ENCODE measurements around the gene ZBTB49.

DNA sequence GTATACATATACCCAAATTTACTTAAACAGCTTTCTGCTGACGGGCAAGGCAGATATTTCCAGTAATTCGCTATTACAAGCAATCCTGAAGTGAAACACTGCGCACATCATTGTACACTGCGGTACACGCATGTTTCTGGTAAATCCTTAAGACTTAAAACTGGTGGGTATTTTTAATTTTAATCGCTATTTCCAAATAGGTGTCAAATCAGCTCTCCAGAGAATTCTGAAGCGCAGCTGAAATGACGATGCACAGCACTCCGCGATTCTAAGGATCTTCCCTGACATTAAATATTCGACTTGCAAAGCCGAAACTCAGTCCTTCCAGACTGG, 42.4 kb upstream of the ZBTB49 start:
- TF ChIP-seq, protein P1, sequence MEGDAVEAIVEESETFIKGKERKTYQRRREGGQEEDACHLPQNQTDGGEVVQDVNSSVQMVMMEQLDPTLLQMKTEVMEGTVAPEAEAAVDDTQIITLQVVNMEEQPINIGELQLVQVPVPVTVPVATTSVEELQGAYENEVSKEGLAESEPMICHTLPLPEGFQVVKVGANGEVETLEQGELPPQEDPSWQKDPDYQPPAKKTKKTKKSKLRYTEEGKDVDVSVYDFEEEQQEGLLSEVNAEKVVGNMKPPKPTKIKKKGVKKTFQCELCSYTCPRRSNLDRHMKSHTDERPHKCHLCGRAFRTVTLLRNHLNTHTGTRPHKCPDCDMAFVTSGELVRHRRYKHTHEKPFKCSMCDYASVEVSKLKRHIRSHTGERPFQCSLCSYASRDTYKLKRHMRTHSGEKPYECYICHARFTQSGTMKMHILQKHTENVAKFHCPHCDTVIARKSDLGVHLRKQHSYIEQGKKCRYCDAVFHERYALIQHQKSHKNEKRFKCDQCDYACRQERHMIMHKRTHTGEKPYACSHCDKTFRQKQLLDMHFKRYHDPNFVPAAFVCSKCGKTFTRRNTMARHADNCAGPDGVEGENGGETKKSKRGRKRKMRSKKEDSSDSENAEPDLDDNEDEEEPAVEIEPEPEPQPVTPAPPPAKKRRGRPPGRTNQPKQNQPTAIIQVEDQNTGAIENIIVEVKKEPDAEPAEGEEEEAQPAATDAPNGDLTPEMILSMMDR (IDR thresholded peaks at IDR 0.05), result no peak
- TF ChIP-seq EZH2 (IDR thresholded peaks at IDR 0.05; ENCODE audit: borderline replicate concordance, insufficient read depth, low read depth, low read length, poor library complexity, severe bottlenecking), result no peak
